Choroid plexus epithelial cell (primary cell): ENCODE measurements around the gene SEMA6D.

ENCODE experiments used
- DNase-seq: peaks from one replicate; pipeline ENCODE4 v3.0.0-alpha.2; 2010; ENCODE audit warnings: low read depth
- H3K4me3 ChIP-seq: 2 replicates; pipeline ENCODE4 v1.5.1; 2011; ENCODE audit warnings: low read depth, mild to moderate bottlenecking, control low read depth, low read length, moderate library complexity
- TF ChIP-seq, protein P1 (sequence below): conservative IDR thresholded peaks from 2 replicates; pipeline ENCODE4 v1.5.1; 2011; ENCODE audit warnings: low read depth, mild to moderate bottlenecking, control low read depth, inconsistent platforms, low read length, moderate library complexity

The SEMA6D gene

DNA sequence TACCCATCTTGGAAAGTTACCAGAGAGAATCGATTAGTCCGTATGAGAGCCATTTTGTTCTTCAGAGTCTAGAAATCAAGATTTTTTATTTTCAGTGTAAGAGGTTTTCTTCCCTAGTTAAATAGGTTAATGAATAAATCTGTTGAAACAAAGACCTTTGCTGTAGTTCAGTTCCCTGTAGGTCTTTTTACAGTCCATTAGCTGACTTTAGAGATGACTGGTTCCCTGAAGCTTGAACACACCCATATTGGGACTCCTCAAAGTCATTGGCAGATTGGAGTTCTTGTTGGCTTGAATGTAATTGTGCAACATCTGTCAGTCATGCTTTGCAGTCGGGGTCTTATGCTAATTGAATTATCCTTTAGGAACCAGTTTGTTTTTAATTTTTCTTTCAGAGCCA lies 45.3 kb downstream of the SEMA6D start:
- TF ChIP-seq, protein P1, sequence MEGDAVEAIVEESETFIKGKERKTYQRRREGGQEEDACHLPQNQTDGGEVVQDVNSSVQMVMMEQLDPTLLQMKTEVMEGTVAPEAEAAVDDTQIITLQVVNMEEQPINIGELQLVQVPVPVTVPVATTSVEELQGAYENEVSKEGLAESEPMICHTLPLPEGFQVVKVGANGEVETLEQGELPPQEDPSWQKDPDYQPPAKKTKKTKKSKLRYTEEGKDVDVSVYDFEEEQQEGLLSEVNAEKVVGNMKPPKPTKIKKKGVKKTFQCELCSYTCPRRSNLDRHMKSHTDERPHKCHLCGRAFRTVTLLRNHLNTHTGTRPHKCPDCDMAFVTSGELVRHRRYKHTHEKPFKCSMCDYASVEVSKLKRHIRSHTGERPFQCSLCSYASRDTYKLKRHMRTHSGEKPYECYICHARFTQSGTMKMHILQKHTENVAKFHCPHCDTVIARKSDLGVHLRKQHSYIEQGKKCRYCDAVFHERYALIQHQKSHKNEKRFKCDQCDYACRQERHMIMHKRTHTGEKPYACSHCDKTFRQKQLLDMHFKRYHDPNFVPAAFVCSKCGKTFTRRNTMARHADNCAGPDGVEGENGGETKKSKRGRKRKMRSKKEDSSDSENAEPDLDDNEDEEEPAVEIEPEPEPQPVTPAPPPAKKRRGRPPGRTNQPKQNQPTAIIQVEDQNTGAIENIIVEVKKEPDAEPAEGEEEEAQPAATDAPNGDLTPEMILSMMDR = no peak
- no peak for DNase-seq
- no peak overlapping the region for H3K4me3 ChIP-seq

DNA sequence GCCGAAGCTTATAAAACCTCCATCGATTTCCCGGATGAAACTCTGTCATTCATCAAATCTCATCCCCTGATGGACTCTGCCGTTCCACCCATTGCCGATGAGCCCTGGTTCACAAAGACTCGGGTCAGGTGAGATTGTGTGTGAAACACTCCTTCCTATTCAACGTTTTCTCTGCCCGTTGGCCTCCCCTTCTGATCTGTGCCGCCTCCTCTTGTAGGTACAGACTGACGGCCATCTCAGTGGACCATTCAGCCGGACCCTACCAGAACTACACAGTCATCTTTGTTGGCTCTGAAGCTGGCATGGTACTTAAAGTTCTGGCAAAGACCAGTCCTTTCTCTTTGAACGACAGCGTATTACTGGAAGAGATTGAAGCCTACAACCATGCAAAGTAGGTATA lies 47.4 kb downstream of the SEMA6D start:
- TF ChIP-seq, protein P1 = no peak
- H3K4me3 ChIP-seq = no peak overlapping the region
- no peak for DNase-seq

DNA sequence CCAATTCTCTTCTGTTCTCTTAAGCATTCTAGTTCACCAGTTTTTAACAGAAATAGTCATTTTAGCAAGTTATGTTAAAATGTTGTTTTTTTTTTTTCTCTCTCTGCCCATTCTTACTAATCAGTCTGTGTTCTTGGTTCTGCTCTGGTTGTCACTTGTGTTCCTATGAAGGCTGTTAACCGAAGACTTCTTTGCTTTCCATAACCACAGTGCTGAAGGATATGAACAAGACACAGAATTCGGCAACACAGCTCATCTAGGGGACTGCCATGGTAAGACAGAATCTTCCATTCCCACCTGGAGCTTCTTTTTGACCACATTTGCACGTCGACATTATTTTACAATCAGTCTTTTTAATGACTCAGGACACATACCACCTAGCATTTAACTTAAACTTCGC lies 49.1 kb downstream of the SEMA6D start:
- no peak overlapping the region for H3K4me3 ChIP-seq
- TF ChIP-seq, protein P1 = no peak
- no peak for DNase-seq

DNA sequence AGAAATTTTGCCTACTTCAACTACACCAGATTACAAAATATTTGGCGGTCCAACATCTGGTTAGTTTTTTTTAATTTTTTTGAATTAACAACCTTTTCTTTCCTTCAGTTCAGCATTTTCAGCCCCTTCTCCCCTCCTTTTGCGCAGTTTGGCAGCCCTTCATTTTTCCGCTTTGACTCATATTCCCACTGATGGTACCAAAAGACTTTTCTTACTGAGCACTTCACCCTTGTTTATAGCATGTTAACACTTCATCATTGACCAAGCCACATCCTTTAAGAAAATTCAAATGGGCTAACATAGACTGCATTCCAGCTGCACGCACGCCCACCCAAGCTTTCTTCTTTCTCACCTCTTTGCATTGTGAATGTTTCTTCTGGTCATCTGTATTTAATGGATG lies 49.7 kb downstream of the SEMA6D start:
- DNase-seq = no peak
- no peak overlapping the region for H3K4me3 ChIP-seq
- TF ChIP-seq, protein P1 = no peak

DNA sequence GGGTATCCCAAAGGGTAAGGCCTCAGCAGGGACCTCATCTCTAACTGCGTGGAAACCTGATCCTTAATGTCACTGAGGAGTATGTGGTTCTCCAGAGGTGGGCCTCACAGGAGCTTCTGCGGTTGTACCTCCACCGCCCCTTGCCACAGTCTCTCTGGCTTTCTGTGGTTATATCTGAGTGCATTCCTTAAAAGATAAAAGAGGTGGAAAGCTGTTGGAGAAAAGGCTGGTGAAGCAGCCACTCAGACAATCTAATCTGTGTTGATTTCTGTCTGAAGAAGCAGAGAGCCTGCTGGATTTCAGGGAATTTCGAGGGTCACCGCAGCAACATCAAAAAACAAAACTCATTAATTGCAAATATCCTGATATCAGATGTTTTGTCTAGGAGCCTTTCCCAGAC lies 51.4 kb downstream of the SEMA6D start:
- no peak overlapping the region for H3K4me3 ChIP-seq
- no peak for DNase-seq
- TF ChIP-seq, protein P1 = no peak

DNA sequence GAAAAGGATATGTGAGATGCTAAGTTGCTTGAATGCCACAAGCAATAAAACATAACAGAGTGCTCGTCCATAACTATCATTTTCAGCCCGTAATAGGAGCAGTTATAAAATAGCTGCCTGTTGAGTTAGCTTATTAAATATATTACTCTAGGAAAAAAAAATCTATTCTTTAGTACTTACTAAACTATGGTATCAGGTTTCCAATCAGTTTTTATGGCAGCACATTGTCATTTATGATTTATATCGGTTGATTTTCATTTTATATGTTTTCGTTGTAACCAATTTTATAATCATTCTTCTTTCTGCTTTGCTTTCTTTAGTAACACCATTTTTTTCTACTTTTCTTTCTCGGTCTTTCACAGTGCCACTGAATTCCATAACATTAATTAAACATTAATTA lies 51.9 kb downstream of the SEMA6D start:
- H3K4me3 ChIP-seq = no peak overlapping the region
- TF ChIP-seq, protein P1 = no peak
- no peak for DNase-seq

DNA sequence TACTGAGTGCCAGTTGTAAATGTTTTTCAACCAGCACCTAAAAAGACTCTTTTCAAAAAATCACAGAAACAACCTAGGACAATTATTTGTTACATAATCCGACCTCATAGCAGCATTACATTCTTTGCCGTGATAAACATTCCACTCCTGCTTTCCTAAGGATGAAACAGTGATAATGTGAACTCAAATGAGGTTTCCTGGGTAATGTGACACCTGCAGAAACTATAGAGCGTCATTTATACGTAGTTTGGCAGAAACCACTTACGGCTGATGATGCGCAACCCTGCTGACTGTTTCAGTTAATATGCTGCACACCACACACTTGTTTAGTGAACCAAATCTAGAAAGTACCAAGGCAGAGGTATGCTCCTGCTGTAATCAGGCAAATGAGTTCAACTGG lies 55.8 kb downstream of the SEMA6D start:
- H3K4me3 ChIP-seq = no peak overlapping the region
- DNase-seq = no peak
- TF ChIP-seq, protein P1 = no peak
